ENCODE data around the gene ICAM3. TPM values are rescaled to one million over a fixed set of nuclear protein-coding genes. Genes with fewer than 3 reads are reported as not detected.
"Not testable (repeated sequence)": the region's sequence is repeated elsewhere in the genome, so short reads cannot be mapped to it uniquely, and the experiment has no call there.

ICAM3 gene
- total RNA-seq, 8 experiments from 2014 or later: 0.73 to 3.5 (median 2.2) TPM

DNA sequence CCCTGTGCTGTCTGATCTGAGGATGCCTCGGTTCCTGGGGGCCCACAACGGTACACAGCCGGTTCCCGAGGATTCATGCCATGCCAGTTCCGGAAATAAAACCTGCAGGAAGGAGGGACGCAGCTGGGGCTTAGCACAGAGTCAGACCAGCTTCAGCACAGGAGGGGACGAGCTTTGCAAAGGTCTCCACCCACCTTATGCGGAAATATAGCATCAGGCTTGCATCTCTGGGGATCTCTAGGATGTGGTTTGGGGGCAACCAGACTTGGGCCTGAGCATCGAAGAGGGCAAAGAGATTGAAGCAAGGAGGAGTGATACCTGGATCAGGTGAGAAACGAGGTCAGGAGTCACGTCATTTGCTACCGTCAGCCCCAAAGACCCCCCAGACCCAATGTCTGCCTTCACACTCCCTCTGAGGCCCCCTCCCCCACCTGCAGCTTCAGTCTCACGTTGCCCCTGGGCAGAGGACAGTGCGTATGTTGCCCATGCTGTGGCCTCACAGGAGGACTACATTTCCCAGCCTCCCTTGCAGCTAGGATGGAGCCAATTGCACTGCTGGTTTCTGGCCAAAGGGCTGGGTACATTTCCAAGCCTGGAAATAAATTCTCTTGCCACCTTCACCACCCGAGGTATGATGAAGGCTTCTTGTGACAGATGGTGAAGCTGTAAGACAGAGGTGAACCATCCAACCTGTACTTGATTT lies 28.8 kb upstream of the ICAM3 start:
- no peaks in the 10 kb centered on the region for H3K4me1 ChIP-seq (replicated peaks in 1 of 2)
- in situ Hi-C loops (cut with MboI; ENCODE audit: low pct_unique_long_range_greater_than_20kb in 2 of 9, low sequenced_read_pairs in 9 of 9, unreplicated experiment in 9 of 9): no loop called here
- WGBS, 10 experiments: 10 to 100% (median 96%) methylated on average over 1 to 4 of the region's 15 CpGs; no CpG with 5 or more reads in 5 of the 10 experiments
- peak in 1 of 8 experiments; percentile 16 for ATAC-seq (replicated peaks in 6 of 8)
- H3K4me3 ChIP-seq: no peak overlapping the region
- H3K27ac ChIP-seq: no peak overlapping the region

DNA sequence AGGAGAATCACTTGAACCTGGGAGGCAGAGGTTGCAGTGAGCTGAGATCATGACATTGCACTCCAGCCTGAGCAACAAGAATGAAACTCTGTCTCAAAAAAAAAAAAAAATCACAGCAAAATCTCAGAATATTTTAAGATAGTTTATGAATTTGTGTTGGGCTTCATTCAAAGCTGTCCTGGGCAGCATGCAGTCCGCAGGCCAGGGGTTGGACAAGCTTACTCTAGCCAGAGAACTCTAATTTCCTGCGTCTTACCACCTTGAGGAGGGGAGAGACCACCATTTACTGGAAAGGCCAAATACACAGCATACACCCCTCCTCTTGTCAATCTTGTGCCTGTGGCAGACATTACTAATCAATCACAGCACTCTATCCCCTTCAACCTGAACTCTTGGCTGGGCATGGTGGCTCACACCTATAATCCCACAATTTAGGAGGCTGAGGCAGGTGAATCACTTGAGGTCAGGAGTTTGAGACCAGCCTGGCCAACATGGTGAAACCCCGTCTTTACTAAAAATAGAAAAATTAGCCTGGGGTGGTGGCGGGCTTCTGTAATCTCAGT lies 27.6 kb upstream of the ICAM3 start:
- H3K4me3 ChIP-seq; ATAC-seq (replicated peaks in 6 of 8); in situ Hi-C loops (cut with MboI; ENCODE audit: low pct_unique_long_range_greater_than_20kb in 2 of 9, low sequenced_read_pairs in 9 of 9, unreplicated experiment in 9 of 9); H3K27ac ChIP-seq; H3K4me1 ChIP-seq (replicated peaks in 1 of 2): not testable (repeated sequence)
- WGBS, 10 experiments: 80 to 100% (median 100%) methylated on average over 1 to 4 of the region's 4 CpGs; no CpG with 5 or more reads in 3 of the 10 experiments

DNA sequence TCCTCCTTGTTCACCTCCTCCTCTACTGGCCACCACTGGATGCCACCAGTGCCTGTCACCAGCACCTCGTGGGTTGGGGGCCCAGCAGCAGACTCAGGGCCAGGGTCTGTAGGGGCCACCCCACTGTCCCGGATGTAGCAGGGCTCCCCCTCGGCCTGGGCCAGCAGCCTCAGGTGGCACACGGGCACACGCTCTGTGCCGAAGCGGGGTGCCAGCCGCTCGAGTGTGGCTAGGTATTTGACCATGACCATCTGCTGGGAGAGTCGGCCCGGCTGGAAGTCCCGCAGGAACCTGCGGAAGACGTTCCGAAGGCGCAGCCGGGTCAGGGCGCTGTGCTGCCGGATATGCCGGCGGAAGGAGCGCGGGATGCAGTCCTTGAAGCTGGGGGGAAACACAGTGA lies 26.1 kb upstream of the ICAM3 start:
- Histone ChIP-seq H3K4me1 (replicated peaks in 1 of 2) (no peaks in the 10 kb centered on the region), H3K27ac (no peak overlapping the region), H3K4me3 (no peak overlapping the region)
- no peak for ATAC-seq (replicated peaks in 6 of 8)
- in situ Hi-C loops (cut with MboI; ENCODE audit: low pct_unique_long_range_greater_than_20kb in 2 of 9, low sequenced_read_pairs in 9 of 9, unreplicated experiment in 9 of 9): no loop called here
- 67 to 100% (median 100%) methylated on average over 1 to 8 of the region's 23 CpGs; no CpG with 5 or more reads in 6 of the 10 experiments for WGBS, 10 experiments

DNA sequence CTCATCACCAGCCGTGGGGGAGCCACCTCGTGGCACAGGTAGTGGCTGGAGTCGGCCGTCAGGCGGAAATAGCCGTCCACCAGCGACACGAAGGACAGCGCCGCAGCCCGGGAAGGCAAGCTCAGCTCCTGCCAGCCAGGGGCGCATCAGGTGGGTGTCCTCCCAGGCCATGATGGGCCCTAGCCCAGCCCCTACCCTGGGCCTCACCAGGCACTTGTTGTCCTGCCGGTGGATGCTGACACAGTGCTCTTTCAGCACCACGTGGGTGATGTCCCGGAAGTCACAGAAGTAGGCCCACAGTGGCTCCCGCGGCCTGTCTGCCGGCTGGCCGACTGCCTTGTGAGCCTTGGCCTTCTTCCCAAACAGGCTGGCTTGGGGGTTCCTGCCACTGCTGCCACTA lies 25.2 kb upstream of the ICAM3 start:
- H3K27ac ChIP-seq: no peak overlapping the region
- no peak overlapping the region for H3K4me3 ChIP-seq
- ATAC-seq (replicated peaks in 6 of 8): peak in 2 of 8 experiments; percentile 17 to 25
- in situ Hi-C loops (cut with MboI; ENCODE audit: low pct_unique_long_range_greater_than_20kb in 2 of 9, low sequenced_read_pairs in 9 of 9, unreplicated experiment in 9 of 9): no loop called here
- WGBS, 10 experiments: 80 to 100% (median 94%) methylated on average over 1 to 6 of the region's 19 CpGs; no CpG with 5 or more reads in 6 of the 10 experiments
- H3K4me1 ChIP-seq (replicated peaks in 1 of 2): no peaks in the 10 kb centered on the region

DNA sequence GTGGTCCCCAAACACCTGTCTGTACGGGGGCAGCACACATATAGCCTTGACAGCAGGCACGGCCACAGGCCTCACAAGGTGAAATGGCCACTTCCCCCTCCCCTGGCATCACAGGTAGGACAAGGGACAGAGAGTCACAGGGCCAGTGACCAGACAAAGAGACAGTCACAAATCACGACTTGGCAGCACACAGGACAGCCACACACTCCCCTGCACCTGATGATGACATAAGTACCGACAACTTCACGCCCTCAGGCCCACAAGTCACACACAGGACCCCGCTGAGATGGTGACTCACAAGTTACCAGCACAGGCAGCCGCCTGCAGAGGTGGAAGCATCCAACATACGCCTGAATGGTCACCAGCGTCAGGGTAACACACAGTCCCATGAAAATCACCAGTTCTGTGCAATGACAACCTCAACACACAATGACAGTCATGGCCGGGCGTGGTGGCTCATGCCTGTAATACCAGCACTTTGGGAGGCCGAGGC lies 24.4 kb upstream of the ICAM3 start:
- Histone ChIP-seq H3K4me1 (replicated peaks in 1 of 2) (no peaks in the 10 kb centered on the region), H3K4me3 (no peak overlapping the region), H3K27ac (no peak overlapping the region)
- 80 to 100% (median 97%) methylated on average over 1 to 6 of the region's 12 CpGs; no CpG with 5 or more reads in 2 of the 10 experiments for WGBS, 10 experiments
- in situ Hi-C loops (cut with MboI; ENCODE audit: low pct_unique_long_range_greater_than_20kb in 2 of 9, low sequenced_read_pairs in 9 of 9, unreplicated experiment in 9 of 9): no loop called here
- ATAC-seq (replicated peaks in 6 of 8): peak in 4 of 8 experiments; percentile 8 to 25 (median 18)

DNA sequence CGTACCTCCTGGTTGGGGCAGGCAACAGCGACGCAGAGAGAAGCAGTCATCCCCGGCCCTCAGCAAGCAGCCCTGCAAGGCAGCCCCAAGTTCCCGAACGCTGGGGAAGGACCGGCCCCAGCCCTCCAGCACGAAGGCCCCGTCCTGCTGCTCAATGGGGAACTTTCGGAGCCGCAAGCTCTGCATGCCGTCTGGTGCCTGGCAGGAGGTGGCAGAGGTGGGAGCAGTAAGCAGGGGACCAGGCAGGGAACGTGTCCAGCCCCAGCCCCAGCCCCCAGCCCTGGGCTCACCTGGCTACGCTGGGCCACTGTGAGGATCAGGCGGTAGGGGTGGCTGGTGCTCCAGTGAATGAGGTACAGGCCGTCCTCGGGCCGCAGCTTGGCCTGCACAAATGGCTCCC lies 22.8 kb upstream of the ICAM3 start:
- ATAC-seq (replicated peaks in 6 of 8): no peak

DNA sequence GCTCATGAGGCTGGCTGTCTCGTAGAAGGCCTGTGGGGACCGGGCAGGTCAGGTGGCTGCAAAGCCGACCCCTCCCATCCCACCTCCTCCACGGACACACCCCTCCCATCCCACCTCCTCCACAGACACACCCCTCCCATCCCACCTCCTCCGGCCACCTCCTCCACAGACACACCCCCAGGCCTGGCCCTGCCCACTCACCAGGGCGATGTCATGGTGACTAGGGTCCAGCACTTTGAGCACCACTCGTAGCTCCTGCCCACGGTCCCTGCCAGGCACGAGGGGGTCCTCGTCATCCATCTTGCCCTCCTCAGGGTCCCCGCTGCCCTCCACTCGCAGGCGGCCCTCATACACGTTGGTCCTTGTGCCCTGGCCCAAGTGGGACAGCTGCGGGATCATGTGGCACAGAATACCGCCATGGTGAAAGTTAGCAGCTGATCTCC lies 22.2 kb upstream of the ICAM3 start:
- Histone ChIP-seq H3K27ac (no peak overlapping the region), H3K4me3 (no peak overlapping the region), H3K4me1 (replicated peaks in 1 of 2) (no peaks in the 10 kb centered on the region)
- peak in 5 of 8 experiments; percentile 9 to 34 (median 21) for ATAC-seq (replicated peaks in 6 of 8)
- in situ Hi-C loops (cut with MboI; ENCODE audit: low pct_unique_long_range_greater_than_20kb in 2 of 9, low sequenced_read_pairs in 9 of 9, unreplicated experiment in 9 of 9): no loop called here
- WGBS, 10 experiments: no CpG with 5 or more reads among the region's 16 CpGs

More for the DNA sequence above, 22.8 kb upstream of the ICAM3 start:
- in situ Hi-C loops (cut with MboI; ENCODE audit: low pct_unique_long_range_greater_than_20kb in 2 of 9, low sequenced_read_pairs in 9 of 9, unreplicated experiment in 9 of 9): no loop called here
- Histone ChIP-seq H3K4me3 (no peak overlapping the region), H3K27ac (no peak overlapping the region), H3K4me1 (replicated peaks in 1 of 2) (no peaks in the 10 kb centered on the region)
- 100% methylated on average over 3 of the region's 18 CpGs; no CpG with 5 or more reads in 9 of the 10 experiments for WGBS, 10 experiments

DNA sequence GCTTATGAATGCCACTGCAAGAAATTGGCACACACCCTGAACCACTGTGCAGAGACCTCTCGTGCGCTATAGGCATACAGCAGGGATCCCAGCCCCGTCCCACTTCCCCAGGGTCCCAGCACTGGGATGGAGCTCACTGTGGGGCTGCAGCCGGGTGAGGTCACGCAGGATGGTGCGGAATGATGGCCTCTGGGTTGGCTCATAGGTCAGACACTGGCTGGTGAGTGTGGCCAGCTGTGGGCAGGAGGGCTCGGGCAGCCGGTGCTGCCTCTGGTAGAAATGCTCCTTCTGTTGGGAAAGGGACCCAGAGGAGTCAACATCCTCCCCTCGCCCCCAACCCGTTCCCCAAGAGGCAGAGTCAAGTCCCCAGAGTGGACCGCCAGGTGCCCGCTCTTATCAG lies 17.0 kb upstream of the ICAM3 start:
- in situ Hi-C loops (cut with MboI; ENCODE audit: low pct_unique_long_range_greater_than_20kb in 2 of 9, low sequenced_read_pairs in 9 of 9, unreplicated experiment in 9 of 9): no loop called here
- Histone ChIP-seq H3K4me3 (no peak overlapping the region), H3K4me1 (replicated peaks in 1 of 2) (peaks cover 14 to 15% of the 10 kb centered on the region in 2 donors), H3K27ac (no peak overlapping the region)
- 90 to 100% methylated on average over 1 to 2 of the region's 12 CpGs; no CpG with 5 or more reads in 8 of the 10 experiments for WGBS, 10 experiments
- ATAC-seq (replicated peaks in 6 of 8): no peak

DNA sequence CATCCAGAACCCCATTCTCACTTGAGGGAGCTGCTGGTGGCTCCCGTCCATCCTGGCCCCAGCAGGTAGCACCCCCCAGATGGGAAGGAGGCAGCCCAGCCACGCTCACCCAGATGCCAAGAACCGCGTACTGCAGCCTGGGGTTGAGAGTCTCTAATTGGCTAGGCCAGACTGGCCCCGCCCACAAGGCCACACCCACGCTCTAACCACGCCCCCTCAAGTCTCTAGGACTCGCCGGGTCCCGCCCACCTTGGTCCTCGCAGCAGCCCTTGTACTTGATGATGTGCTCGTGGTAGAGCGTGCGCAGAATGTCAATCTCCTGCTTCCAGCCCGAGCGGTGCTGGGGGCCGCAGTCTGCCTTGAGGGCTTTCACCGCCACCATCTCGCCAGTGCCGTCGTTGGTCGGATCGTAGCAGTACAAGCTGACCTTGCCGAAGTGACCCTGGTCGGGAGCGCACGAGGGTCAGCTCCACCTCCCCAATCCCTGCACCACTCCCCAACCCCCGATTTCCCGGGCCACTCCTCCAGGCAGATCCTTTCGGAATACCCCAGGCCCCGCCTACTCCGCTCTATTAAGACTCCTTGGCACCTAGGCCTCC lies 14.5 kb upstream of the ICAM3 start:
- peaks cover 14 to 15% of the 10 kb centered on the region in 2 donors for H3K4me1 ChIP-seq (replicated peaks in 1 of 2)
- WGBS, 10 experiments: 0 to 89% (median 6%) methylated on average over 4 to 14 of the region's 32 CpGs; no CpG with 5 or more reads in 7 of the 10 experiments
- peak overlapping the region; percentile 91 to 92 for H3K27ac ChIP-seq
- ATAC-seq (replicated peaks in 6 of 8): peak in 6 of 8 experiments; percentile 41 to 76 (median 72)
- peak overlapping the region; percentile 24 to 44 (median 29) for H3K4me3 ChIP-seq
- in situ Hi-C loops (cut with MboI; ENCODE audit: low pct_unique_long_range_greater_than_20kb in 2 of 9, low sequenced_read_pairs in 9 of 9, unreplicated experiment in 9 of 9): no loop called here

DNA sequence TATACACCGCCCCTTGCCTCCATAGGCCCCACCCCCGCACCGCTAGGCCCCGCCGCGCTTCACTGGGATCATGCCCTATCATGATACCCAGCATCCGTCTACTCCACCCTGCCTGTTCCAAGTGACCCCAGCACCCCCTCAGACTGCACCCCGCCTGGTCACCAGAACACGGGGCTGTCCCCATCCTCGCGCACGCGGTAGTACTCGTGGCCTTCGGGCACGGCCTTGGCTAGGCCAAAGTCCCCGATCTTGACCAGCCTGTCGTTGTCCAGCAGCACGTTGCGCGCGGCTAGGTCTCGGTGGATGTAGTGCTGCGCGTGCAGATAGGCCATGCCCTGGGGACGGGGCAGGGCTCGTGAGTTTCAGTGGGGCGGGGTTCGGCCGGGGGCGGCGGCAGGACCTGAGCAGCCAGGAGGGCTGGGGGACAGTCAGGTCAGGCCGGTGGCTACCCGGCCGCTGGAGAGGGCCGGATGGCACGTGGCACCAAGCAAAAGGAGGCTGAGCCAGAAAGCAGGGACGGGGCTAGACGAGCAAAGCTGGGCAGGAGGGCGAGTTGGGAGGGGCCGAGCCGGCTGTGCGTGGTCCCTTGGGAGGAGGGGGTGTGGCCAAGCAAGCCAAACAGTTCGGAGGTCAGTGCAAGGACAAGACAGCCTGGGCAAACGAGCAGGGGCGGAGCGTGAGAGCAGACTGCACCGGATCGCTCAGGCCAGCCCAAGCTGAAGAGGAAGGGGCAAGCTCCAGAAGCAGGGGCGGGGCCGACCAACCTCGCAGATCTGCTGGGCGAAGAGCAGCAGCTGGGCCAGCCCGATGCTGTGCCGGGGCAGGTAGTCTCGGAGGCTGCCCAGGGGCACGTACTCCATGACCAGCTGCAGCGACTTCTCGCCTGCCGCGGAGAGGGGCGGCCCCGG lies 13.6 kb upstream of the ICAM3 start:
- Histone ChIP-seq H3K27ac (peak overlapping the region; percentile 91 to 94), H3K4me3 (peak overlapping the region; percentile 24 to 44 (median 29)), H3K4me1 (replicated peaks in 1 of 2) (peaks cover 14 to 15% of the 10 kb centered on the region in 2 donors)
- in situ Hi-C loops (cut with MboI; ENCODE audit: low pct_unique_long_range_greater_than_20kb in 2 of 9, low sequenced_read_pairs in 9 of 9, unreplicated experiment in 9 of 9): no loop called here
- WGBS, 10 experiments: 2% methylated on average over 15 of the region's 63 CpGs; no CpG with 5 or more reads in 9 of the 10 experiments
- peak in 6 of 8 experiments; percentile 25 to 82 (median 81) for ATAC-seq (replicated peaks in 6 of 8)

DNA sequence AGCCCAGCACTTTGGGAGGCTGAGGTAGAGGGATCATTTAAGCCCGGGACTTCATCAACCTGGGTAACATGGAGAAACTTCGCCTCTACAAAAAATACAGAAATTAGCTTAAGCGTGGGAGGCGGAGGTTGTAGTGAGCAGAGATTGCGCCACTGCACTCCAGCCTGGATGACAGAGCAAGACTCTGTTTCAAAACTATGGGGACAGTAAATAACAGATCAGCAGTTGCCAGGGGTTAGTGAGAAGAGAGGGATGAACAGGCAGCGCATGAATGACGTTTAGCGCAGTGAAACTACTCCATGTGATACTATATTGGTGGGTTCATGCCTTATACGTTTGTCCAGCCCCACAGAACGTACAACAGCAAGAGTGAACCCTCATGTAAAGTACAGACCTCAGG lies 7.1 kb upstream of the ICAM3 start:
- ATAC-seq (replicated peaks in 6 of 8): peak in 2 of 8 experiments; percentile 26 to 48
- 54 to 95% (median 79%) methylated on average over 2 to 8 of the region's 10 CpGs for WGBS, 10 experiments
- Histone ChIP-seq H3K27ac (no peak overlapping the region), H3K4me3 (no peak overlapping the region), H3K4me1 (replicated peaks in 1 of 2) (no peaks in the 10 kb centered on the region)
- in situ Hi-C loops (cut with MboI; ENCODE audit: low pct_unique_long_range_greater_than_20kb in 2 of 9, low sequenced_read_pairs in 9 of 9, unreplicated experiment in 9 of 9): no loop called here

DNA sequence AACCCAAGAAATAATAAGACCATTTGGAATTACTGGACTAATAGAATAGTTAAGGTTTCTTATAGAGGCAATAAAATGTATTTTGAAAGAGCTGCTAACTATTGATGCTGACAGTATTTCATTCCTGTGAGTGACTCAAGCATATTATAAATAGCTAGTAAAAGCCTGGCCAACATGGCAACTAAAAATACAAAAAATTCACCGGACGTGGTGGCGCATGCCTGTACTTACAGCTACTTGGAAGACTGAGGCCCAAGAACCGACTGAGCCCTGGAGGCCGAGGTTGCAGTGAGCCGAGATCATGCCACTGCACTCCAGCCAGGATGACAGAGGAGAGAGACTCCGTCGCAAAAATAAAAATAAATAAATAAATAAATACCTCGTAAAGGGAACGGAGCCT lies 5.4 kb upstream of the ICAM3 start:
- Histone ChIP-seq H3K27ac (no peak overlapping the region), H3K4me1 (replicated peaks in 1 of 2) (no peaks in the 10 kb centered on the region), H3K4me3 (no peak overlapping the region)
- in situ Hi-C loops (cut with MboI; ENCODE audit: low pct_unique_long_range_greater_than_20kb in 2 of 9, low sequenced_read_pairs in 9 of 9, unreplicated experiment in 9 of 9): no loop called here
- no peak for ATAC-seq (replicated peaks in 6 of 8)
- WGBS, 10 experiments: 68 to 100% (median 81%) methylated on average over 1 to 10 of the region's 10 CpGs; no CpG with 5 or more reads in 1 of the 10 experiments

Measured in motor neuron (in vitro differentiated cells).